HCT116 (cell line): ENCODE results near the gene DOCK7. TPM values are rescaled to one million over a fixed set of nuclear protein-coding genes. Genes with fewer than 3 reads are reported as not detected.

Experiments
- ATAC-seq: fragments of 200-7000 bp; cut with Tn5 transposase; 2 replicates; pipeline ENCODE4 v1.9.1; 2020; ENCODE audit warnings: mild to moderate bottlenecking, moderate library complexity
- BruUV-seq: library from RNA; stranded (reverse); fragments of 400-500 nt; replicated peaks from 2 replicates; lab custom pipeline; 2021; lab: Mats Ljungman, UMichigan
- CTCF ChIA-PET: fragments of 300-600 bp; sonication (Branson Sonifier 250); formaldehyde crosslinking; loops from one replicate; lab custom pipeline; 2021; ENCODE audit warnings: antibody characterized with exemption; lab: Charles Lee
- POLR2A ChIA-PET: fragments of 300-600, 350-600 bp; sonication (Branson Sonifier 250); formaldehyde crosslinking; loops from one replicate; lab custom pipeline; 2021; ENCODE audit warnings: antibody characterized with exemption; lab: Charles Lee
- RAD21 ChIA-PET, 2 experiments: fragments of 300-600 bp; sonication (Branson Sonifier 250); formaldehyde crosslinking; loops; one replicate each; lab custom pipeline; 2023; ENCODE audit warnings: low total read pairs in 2 of 2; ENCODE audit not compliant: uncharacterized antibody in 2 of 2, unreplicated experiment in 2 of 2, low non-redundant PET in 1 of 2; lab: Charles Lee
- DNase-seq: peaks from one replicate; pipeline ENCODE4 v3.0.0-alpha.2; 2010; ENCODE audit warnings: low read depth, low spot score
- H2AFZ ChIP-seq: fragments of 200-600 bp; shearing (Covaris generic), sonication (generic); 2 replicates; pipeline ENCODE4 v1.6.1; 2017; ENCODE audit warnings: low read depth, mixed run types, mixed read lengths, antibody characterized with exemption, low read length; ENCODE audit not compliant: poor library complexity, severe bottlenecking
- H3K27ac ChIP-seq: 2 replicates; pipeline ENCODE4 v1.5.1; 2012; ENCODE audit warnings: low read depth, low read length
- H3K27me3 ChIP-seq: fragments of 200-600 bp; sonication (generic); 2 replicates; pipeline ENCODE4 v1.6.1; 2016; ENCODE audit warnings: mixed run types, low read length, mixed read lengths; ENCODE audit not compliant: insufficient read depth
- H3K36me3 ChIP-seq, 2 experiments: fragments of 200-500 bp in 1 of 2; fragments of 200-600 bp in 1 of 2; sonication (Bioruptor generic) in 1 of 2; sonication (generic) in 1 of 2; 2 replicates each; pipeline versions ENCODE4 v1.5.1 to v1.6.1; 2014 to 2016; ENCODE audit warnings: low read length in 2 of 2, inconsistent platforms in 1 of 2, mixed read lengths in 1 of 2, mixed run types in 1 of 2; ENCODE audit not compliant: insufficient read depth in 2 of 2, control insufficient read depth in 1 of 2
- H3K4me1 ChIP-seq, 2 experiments: fragments of 200-600 bp in 1 of 2; sonication (generic) in 1 of 2; 2 replicates each; pipeline versions ENCODE4 v1.5.1 to v1.6.1; 2012 to 2017; ENCODE audit warnings: low read length in 2 of 2, inconsistent platforms in 1 of 2, mild to moderate bottlenecking in 1 of 2, mixed read lengths in 1 of 2, mixed run types in 1 of 2, moderate library complexity in 1 of 2; ENCODE audit not compliant: insufficient read depth in 2 of 2, control insufficient read depth in 1 of 2
- H3K4me2 ChIP-seq: fragments of 200-600 bp; sonication (generic); 2 replicates; pipeline ENCODE4 v1.6.1; 2017; ENCODE audit warnings: mixed run types, low read length, mixed read lengths
- H3K4me3 ChIP-seq, 2 experiments: fragments of 200-600 bp in 1 of 2; sonication (generic) in 1 of 2; replicated peaks in 1 of 2; 2 replicates each; pipeline ENCODE4 v1.5.1; 2011 to 2016; ENCODE audit warnings: low read length in 2 of 2, control low read depth in 1 of 2, low read depth in 1 of 2, mild to moderate bottlenecking in 1 of 2, mixed read lengths in 1 of 2, mixed run types in 1 of 2
- H3K79me2 ChIP-seq: fragments of 200-600 bp; sonication (generic); 2 replicates; pipeline ENCODE4 v1.6.1; 2017; ENCODE audit warnings: mild to moderate bottlenecking, mixed run types, low read length, moderate library complexity, mixed read lengths; ENCODE audit not compliant: insufficient read depth
- H3K9ac ChIP-seq: fragments of 200-600 bp; sonication (generic); 2 replicates; pipeline ENCODE4 v1.6.1; 2016; ENCODE audit warnings: low read length, mixed read lengths
- H3K9me2 ChIP-seq: fragments of 200-600 bp; sonication (generic), shearing (Covaris generic); 2 replicates; pipeline ENCODE4 v1.6.1; 2017; ENCODE audit warnings: mixed run types, mild to moderate bottlenecking, moderate library complexity; ENCODE audit not compliant: insufficient read depth
- H3K9me3 ChIP-seq, 2 experiments: fragments of 200-500 bp in 1 of 2; fragments of 200-600 bp in 1 of 2; sonication (Bioruptor generic) in 1 of 2; sonication (generic) in 1 of 2; 2 replicates each; pipeline ENCODE4 v1.6.1; 2014 to 2017; ENCODE audit warnings: low read length in 2 of 2, mixed read lengths in 2 of 2, inconsistent platforms in 1 of 2, low read depth in 1 of 2, mild to moderate bottlenecking in 1 of 2, mixed run types in 1 of 2, moderate library complexity in 1 of 2; ENCODE audit not compliant: control insufficient read depth in 1 of 2, insufficient read depth in 1 of 2
- H4K20me1 ChIP-seq: fragments of 200-600 bp; sonication (generic), shearing (Covaris generic); 2 replicates; pipeline ENCODE4 v1.6.1; 2017; ENCODE audit warnings: mixed run types, mild to moderate bottlenecking, moderate library complexity; ENCODE audit not compliant: insufficient read depth
- CBX3 ChIP-seq: IDR thresholded peaks from 2 replicates; pipeline ENCODE4 v1.6.1; 2012; ENCODE audit warnings: low read depth
- CEBPB ChIP-seq: IDR thresholded peaks from 2 replicates; pipeline ENCODE4 v1.6.1; 2012; ENCODE audit warnings: low read depth
- EGR1 ChIP-seq: IDR thresholded peaks from 2 replicates; pipeline ENCODE4 v1.6.1; 2012; ENCODE audit warnings: low read depth
- EZH2 ChIP-seq: fragments of 200-600 bp; sonication (generic); IDR thresholded peaks from 2 replicates; pipeline ENCODE4 v1.6.1; 2017; ENCODE audit warnings: antibody characterized with exemption, mixed run types
- EZH2phosphoT487 ChIP-seq: fragments of 200-600 bp; IDR thresholded peaks from 2 replicates; pipeline ENCODE4 v1.6.1; 2018; ENCODE audit warnings: antibody characterized with exemption, borderline replicate concordance
- FOSL1 ChIP-seq: IDR thresholded peaks from 2 replicates; pipeline ENCODE4 v1.6.1; 2012; ENCODE audit warnings: low read depth
- JUND ChIP-seq: IDR thresholded peaks from 2 replicates; pipeline ENCODE4 v1.6.1; 2012
- POLR2A ChIP-seq: IDR thresholded peaks from 2 replicates; pipeline ENCODE4 v1.7.0; 2011; ENCODE audit warnings: borderline replicate concordance; ENCODE audit not compliant: insufficient read depth, insufficient read length; ENCODE audit errors: extremely low read depth
- POLR2AphosphoS5 ChIP-seq: IDR thresholded peaks from 2 replicates; pipeline ENCODE4 v1.6.1; 2011; ENCODE audit warnings: mild to moderate bottlenecking, low read depth, low read length, moderate library complexity
- RAD21 ChIP-seq: IDR thresholded peaks from 2 replicates; pipeline ENCODE4 v1.6.1; 2012; ENCODE audit warnings: low read depth, mild to moderate bottlenecking
- SIN3A ChIP-seq: IDR thresholded peaks from 2 replicates; pipeline ENCODE4 v1.6.1; 2012; ENCODE audit warnings: low read depth
- SP1 ChIP-seq: IDR thresholded peaks from 2 replicates; pipeline ENCODE4 v1.6.1; 2012; ENCODE audit warnings: low read depth
- SRF ChIP-seq: IDR thresholded peaks from 2 replicates; pipeline ENCODE4 v1.6.1; 2012; ENCODE audit warnings: low read depth
- TCF7L2 ChIP-seq: IDR thresholded peaks from 2 replicates; pipeline ENCODE4 v1.7.0; 2011; ENCODE audit warnings: borderline replicate concordance, inconsistent platforms; ENCODE audit not compliant: insufficient read depth, insufficient read length; ENCODE audit errors: extremely low read depth
- ZFX ChIP-seq: fragments of 450-650 bp; IDR thresholded peaks from 2 replicates; pipeline ENCODE4 v1.6.1; 2017
- ZNF274 ChIP-seq: fragments of 200-500 bp; sonication (Bioruptor generic); IDR thresholded peaks from 2 replicates; pipeline ENCODE4 v1.6.1; 2014; ENCODE audit warnings: mild to moderate bottlenecking, low read depth, low read length, inconsistent platforms
- intact Hi-C: fragments of 100-400 bp; cut with micrococcal nuclease; formaldehyde crosslinking; loops from 2 replicates; pipeline ENCODE4 v1.10.0; 2022
- total RNA-seq: library from RNA; stranded (reverse); gene quantifications from one replicate; pipeline ENCODE4 v1.2.1, GENCODE V29; 2021; ENCODE audit not compliant: unreplicated experiment
- TF ChIP-seq, protein P1 (sequence below): IDR thresholded peaks from 2 replicates; pipeline ENCODE4 v1.6.1; 2012; ENCODE audit warnings: low read depth
- TF ChIP-seq, protein P2 (sequence below): IDR thresholded peaks from 2 replicates; pipeline ENCODE4 v1.6.1; 2012
- TF ChIP-seq, protein P3 (sequence below): IDR thresholded peaks from 2 replicates; pipeline ENCODE4 v1.6.1; 2012
- TF ChIP-seq, protein P4 (sequence below): IDR thresholded peaks from 2 replicates; pipeline ENCODE4 v1.6.1; 2011; ENCODE audit warnings: mild to moderate bottlenecking, low read length, moderate library complexity; ENCODE audit not compliant: insufficient replicate concordance; ENCODE audit errors: extremely low read depth
- TF ChIP-seq, protein P5 (sequence below), 3 experiments: fragments of 200-600 bp in 1 of 3; sonication (generic) in 1 of 3; IDR thresholded peaks in 2 of 3; conservative IDR thresholded peaks in 1 of 3; 2 replicates each; pipeline ENCODE4 v1.5.1; 2012 to 2017; ENCODE audit warnings: low read depth in 2 of 3, low read length in 2 of 3, antibody characterized with exemption in 1 of 3, borderline replicate concordance in 1 of 3, control low read depth in 1 of 3, mild to moderate bottlenecking in 1 of 3, mixed read lengths in 1 of 3, mixed run types in 1 of 3, moderate library complexity in 1 of 3; ENCODE audit not compliant: insufficient read depth in 1 of 3

Gene DOCK7
- total RNA-seq, 1 experiment from 2014 or later, result 49.0 TPM

DNA sequence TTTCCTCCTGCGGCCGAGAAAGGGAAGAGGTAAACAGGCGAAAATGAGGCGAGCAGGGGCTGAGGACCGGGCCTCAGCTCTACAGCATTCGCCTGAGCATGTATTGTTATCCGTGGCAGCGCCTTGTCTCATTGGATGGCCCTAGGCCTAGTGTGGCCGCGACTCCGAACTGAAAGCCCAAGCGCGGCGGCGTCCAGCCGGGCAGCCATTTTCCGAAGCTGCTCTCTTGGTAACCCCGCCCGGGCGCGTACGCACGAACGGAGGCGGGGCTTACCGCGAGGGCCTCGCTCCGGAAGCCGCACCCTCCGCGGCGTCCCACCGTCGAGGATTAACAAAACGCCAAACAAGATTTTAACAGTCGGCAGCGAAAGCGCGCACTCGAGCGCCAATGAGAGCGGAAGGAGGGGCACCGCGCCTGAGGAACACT, 252.1 kb downstream of the DOCK7 start:
- peaks cover 5% of the 10 kb centered on the region; the same call in 1 of the 2 replicates for H4K20me1 ChIP-seq
- DNase-seq (no peak), ATAC-seq (peak; percentile 78)
- peaks cover 6 to 21% of the 10 kb centered on the region in 2 experiments; a peak in 3 of 4 replicates for H3K4me1 ChIP-seq
- H3K79me2 ChIP-seq, result peaks cover 50% of the 10 kb centered on the region
- no peak overlapping the region for H2AFZ ChIP-seq
- RAD21 ChIA-PET, result interaction anchor here in 1 of 2 experiments (0.7 kb wide), 1 partner anchor 260 kb away, joined by 3 read pairs; no protein-coding TSS in a partner anchor
- peak overlapping the region; percentile 93 to 98 for H3K4me3 ChIP-seq
- H3K9me3 ChIP-seq, result no peaks in the 10 kb centered on the region
- no peaks in the 10 kb centered on the region for H3K27me3 ChIP-seq
- CTCF ChIA-PET, result no interaction called here
- H3K4me2 ChIP-seq, result peak overlapping the region; percentile 80
- peak overlapping the region; percentile 98 for H3K27ac ChIP-seq
- intact Hi-C loops, result loop anchor here (2.0 kb wide), 1 partner anchor 253 kb away; the partner anchor contains the start of gene DOCK7
- peak overlapping the region; percentile 99 for H3K9ac ChIP-seq
- POLR2A ChIA-PET, result interaction anchor here (1.3 to 1.4 kb wide), 2 partner anchors 9 to 12 kb away, joined by 3 to 4 read pairs; no protein-coding TSS in a partner anchor
- no TSS peak for BruUV-seq
- H3K36me3 ChIP-seq, result peaks cover 0 to 7% of the 10 kb centered on the region in 2 experiments; a peak in 2 of 4 replicates
- no peaks in the 10 kb centered on the region for H3K9me2 ChIP-seq
- TF ChIP-seq EZH2 (no peak), RAD21 (no peak), ZNF274 (no peak), FOSL1 (no peak), CBX3 (no peak), POLR2AphosphoS5 (peak; percentile 96), CEBPB (no peak), POLR2A (peak; percentile 68), SIN3A (0 out of 2 replicates have a peak, but pooled peaks have one; percentile 69), TCF7L2 (peak; percentile 42), EZH2phosphoT487 (no peak), EGR1 (no peak), ZFX (peak; percentile 89), JUND (no peak), SRF (no peak), SP1 (no peak)
- TF ChIP-seq, protein P1, sequence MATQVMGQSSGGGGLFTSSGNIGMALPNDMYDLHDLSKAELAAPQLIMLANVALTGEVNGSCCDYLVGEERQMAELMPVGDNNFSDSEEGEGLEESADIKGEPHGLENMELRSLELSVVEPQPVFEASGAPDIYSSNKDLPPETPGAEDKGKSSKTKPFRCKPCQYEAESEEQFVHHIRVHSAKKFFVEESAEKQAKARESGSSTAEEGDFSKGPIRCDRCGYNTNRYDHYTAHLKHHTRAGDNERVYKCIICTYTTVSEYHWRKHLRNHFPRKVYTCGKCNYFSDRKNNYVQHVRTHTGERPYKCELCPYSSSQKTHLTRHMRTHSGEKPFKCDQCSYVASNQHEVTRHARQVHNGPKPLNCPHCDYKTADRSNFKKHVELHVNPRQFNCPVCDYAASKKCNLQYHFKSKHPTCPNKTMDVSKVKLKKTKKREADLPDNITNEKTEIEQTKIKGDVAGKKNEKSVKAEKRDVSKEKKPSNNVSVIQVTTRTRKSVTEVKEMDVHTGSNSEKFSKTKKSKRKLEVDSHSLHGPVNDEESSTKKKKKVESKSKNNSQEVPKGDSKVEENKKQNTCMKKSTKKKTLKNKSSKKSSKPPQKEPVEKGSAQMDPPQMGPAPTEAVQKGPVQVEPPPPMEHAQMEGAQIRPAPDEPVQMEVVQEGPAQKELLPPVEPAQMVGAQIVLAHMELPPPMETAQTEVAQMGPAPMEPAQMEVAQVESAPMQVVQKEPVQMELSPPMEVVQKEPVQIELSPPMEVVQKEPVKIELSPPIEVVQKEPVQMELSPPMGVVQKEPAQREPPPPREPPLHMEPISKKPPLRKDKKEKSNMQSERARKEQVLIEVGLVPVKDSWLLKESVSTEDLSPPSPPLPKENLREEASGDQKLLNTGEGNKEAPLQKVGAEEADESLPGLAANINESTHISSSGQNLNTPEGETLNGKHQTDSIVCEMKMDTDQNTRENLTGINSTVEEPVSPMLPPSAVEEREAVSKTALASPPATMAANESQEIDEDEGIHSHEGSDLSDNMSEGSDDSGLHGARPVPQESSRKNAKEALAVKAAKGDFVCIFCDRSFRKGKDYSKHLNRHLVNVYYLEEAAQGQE, result no peak
- TF ChIP-seq, protein P2, sequence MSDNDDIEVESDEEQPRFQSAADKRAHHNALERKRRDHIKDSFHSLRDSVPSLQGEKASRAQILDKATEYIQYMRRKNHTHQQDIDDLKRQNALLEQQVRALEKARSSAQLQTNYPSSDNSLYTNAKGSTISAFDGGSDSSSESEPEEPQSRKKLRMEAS, result no peak; the same call in 1 of the 2 replicates
- TF ChIP-seq, protein P3, sequence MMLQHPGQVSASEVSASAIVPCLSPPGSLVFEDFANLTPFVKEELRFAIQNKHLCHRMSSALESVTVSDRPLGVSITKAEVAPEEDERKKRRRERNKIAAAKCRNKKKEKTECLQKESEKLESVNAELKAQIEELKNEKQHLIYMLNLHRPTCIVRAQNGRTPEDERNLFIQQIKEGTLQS, result no peak
- TF ChIP-seq, protein P4, sequence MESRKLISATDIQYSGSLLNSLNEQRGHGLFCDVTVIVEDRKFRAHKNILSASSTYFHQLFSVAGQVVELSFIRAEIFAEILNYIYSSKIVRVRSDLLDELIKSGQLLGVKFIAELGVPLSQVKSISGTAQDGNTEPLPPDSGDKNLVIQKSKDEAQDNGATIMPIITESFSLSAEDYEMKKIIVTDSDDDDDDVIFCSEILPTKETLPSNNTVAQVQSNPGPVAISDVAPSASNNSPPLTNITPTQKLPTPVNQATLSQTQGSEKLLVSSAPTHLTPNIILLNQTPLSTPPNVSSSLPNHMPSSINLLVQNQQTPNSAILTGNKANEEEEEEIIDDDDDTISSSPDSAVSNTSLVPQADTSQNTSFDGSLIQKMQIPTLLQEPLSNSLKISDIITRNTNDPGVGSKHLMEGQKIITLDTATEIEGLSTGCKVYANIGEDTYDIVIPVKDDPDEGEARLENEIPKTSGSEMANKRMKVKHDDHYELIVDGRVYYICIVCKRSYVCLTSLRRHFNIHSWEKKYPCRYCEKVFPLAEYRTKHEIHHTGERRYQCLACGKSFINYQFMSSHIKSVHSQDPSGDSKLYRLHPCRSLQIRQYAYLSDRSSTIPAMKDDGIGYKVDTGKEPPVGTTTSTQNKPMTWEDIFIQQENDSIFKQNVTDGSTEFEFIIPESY, result peak; percentile 58
- TF ChIP-seq, protein P5, sequence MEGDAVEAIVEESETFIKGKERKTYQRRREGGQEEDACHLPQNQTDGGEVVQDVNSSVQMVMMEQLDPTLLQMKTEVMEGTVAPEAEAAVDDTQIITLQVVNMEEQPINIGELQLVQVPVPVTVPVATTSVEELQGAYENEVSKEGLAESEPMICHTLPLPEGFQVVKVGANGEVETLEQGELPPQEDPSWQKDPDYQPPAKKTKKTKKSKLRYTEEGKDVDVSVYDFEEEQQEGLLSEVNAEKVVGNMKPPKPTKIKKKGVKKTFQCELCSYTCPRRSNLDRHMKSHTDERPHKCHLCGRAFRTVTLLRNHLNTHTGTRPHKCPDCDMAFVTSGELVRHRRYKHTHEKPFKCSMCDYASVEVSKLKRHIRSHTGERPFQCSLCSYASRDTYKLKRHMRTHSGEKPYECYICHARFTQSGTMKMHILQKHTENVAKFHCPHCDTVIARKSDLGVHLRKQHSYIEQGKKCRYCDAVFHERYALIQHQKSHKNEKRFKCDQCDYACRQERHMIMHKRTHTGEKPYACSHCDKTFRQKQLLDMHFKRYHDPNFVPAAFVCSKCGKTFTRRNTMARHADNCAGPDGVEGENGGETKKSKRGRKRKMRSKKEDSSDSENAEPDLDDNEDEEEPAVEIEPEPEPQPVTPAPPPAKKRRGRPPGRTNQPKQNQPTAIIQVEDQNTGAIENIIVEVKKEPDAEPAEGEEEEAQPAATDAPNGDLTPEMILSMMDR (IDR thresholded peaks at IDR 0.05 in 2 of 3, conservative IDR thresholded peaks at IDR 0.05 in 1 of 3; ENCODE audit: borderline replicate concordance in 1 of 3, insufficient read depth in 1 of 3, low read depth in 2 of 3, low read length in 2 of 3), result no peak
